Fibroblast of lung (primary cell): ENCODE results near the gene SPOCK1.

Experiments used
- EZH2 ChIP-seq: IDR thresholded peaks from 2 replicates; pipeline ENCODE4 v1.5.1; 2012; ENCODE audit warnings: low read length, control low read depth, mild to moderate bottlenecking; ENCODE audit errors: missing control alignments
- TF ChIP-seq, protein P1 (sequence below), 2 donors: IDR thresholded peaks in 1 of 2; conservative IDR thresholded peaks in 1 of 2; 1 replicate in 1 of 2; 2 replicates in 1 of 2; pipeline ENCODE4 v1.5.1; 2011 to 2012; ENCODE audit warnings: low read length in 2 of 2, control low read depth in 1 of 2, inconsistent platforms in 1 of 2, low read depth in 1 of 2, mild to moderate bottlenecking in 1 of 2

DNA sequence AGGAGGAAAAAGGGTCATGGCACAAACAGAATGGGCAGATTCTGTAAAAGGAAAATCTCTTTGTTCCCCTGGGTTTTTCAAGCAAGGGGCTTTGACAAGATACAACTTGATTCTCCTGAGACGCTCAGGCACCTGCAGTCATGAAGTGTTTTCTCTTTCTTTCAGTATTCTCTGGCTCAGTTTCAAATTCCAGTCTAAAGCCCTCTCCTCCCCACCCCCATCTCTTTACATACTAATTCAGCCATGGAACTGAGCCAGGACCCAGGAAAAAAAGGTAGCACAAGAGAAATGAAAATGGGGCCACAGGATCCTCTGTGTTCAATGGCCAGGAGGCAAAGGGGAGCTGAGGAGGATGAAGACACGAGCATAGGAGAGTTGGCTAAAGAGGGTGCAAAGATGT, 408.4 kb downstream of the SPOCK1 start:
- TF ChIP-seq, protein P1, sequence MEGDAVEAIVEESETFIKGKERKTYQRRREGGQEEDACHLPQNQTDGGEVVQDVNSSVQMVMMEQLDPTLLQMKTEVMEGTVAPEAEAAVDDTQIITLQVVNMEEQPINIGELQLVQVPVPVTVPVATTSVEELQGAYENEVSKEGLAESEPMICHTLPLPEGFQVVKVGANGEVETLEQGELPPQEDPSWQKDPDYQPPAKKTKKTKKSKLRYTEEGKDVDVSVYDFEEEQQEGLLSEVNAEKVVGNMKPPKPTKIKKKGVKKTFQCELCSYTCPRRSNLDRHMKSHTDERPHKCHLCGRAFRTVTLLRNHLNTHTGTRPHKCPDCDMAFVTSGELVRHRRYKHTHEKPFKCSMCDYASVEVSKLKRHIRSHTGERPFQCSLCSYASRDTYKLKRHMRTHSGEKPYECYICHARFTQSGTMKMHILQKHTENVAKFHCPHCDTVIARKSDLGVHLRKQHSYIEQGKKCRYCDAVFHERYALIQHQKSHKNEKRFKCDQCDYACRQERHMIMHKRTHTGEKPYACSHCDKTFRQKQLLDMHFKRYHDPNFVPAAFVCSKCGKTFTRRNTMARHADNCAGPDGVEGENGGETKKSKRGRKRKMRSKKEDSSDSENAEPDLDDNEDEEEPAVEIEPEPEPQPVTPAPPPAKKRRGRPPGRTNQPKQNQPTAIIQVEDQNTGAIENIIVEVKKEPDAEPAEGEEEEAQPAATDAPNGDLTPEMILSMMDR (conservative IDR thresholded peaks at IDR 0.05 in 1 of 2, IDR thresholded peaks at IDR 0.05 in 1 of 2; ENCODE audit: low read depth in 1 of 2, low read length in 2 of 2) = no peak
- no peak for TF ChIP-seq EZH2
